Suprapubic skin (tissue), 4 donors: Measurements from ENCODE around the gene GALNT17. TPM values are rescaled to one million over a fixed set of nuclear protein-coding genes. Genes with fewer than 3 reads are reported as not detected.

Experiments used
- DNase-seq, 2 donors: peaks; one replicate each; pipeline ENCODE4 v3.0.0-alpha.2; 2019; ENCODE audit warnings: low spot score in 2 of 2
- H3K27ac ChIP-seq: fragments of 200-600 bp; sonication (generic); one replicate; pipeline ENCODE4 v1.5.1; 2019
- H3K27me3 ChIP-seq: fragments of 200-600 bp; sonication (generic); one replicate; pipeline ENCODE4 v1.5.1; 2019
- H3K36me3 ChIP-seq: fragments of 200-600 bp; sonication (generic); one replicate; pipeline ENCODE4 v1.5.1; 2019
- H3K4me1 ChIP-seq: fragments of 200-600 bp; sonication (generic); one replicate; pipeline ENCODE4 v1.5.1; 2019
- H3K4me3 ChIP-seq: fragments of 200-600 bp; sonication (generic); one replicate; pipeline ENCODE4 v1.5.1; 2019; ENCODE audit warnings: mild to moderate bottlenecking
- H3K9me3 ChIP-seq: fragments of 200-600 bp; sonication (generic); one replicate; pipeline ENCODE4 v1.5.1; 2019
- EP300 ChIP-seq: sonication (generic); formaldehyde crosslinking; IDR thresholded peaks from one replicate; pipeline ENCODE4 v1.6.1; 2017; ENCODE audit warnings: antibody characterized with exemption
- POLR2A ChIP-seq, 2 donors: fragments of 450-650 bp; IDR thresholded peaks; one replicate each; pipeline ENCODE4 v1.6.1; 2017; ENCODE audit warnings: antibody characterized with exemption in 2 of 2, mild to moderate bottlenecking in 2 of 2, moderate library complexity in 2 of 2
- POLR2AphosphoS5 ChIP-seq, 3 donors: sonication (generic); formaldehyde crosslinking; IDR thresholded peaks; one replicate each; pipeline ENCODE4 v1.6.1; 2017; ENCODE audit warnings: antibody characterized with exemption in 3 of 3
- WGBS: methylation state at CpG from one replicate; pipeline ENCODE4 v1.1.5; 2018; 5-methylcytosine and 5-hydroxymethylcytosine counted together
- total RNA-seq, 4 donors: library from RNA; depleted of rRNA; stranded (reverse); fragments of >200 nt; gene quantifications; one replicate each; pipeline ENCODE4 v1.1.0, GENCODE V29; 2016
- TF ChIP-seq, protein P1 (sequence below), 2 donors: fragments of 200-600 bp in 1 of 2; fragments of 450-650 bp in 1 of 2; sonication (generic) in 1 of 2; IDR thresholded peaks; one replicate each; pipeline ENCODE4 v1.5.1; 2016 to 2019; ENCODE audit warnings: antibody characterized with exemption in 2 of 2, mild to moderate bottlenecking in 1 of 2, moderate library complexity in 1 of 2

GALNT17 gene
- total RNA-seq, 4 donors from 2014 or later = 2.0 to 4.7 (median 2.7) TPM

DNA sequence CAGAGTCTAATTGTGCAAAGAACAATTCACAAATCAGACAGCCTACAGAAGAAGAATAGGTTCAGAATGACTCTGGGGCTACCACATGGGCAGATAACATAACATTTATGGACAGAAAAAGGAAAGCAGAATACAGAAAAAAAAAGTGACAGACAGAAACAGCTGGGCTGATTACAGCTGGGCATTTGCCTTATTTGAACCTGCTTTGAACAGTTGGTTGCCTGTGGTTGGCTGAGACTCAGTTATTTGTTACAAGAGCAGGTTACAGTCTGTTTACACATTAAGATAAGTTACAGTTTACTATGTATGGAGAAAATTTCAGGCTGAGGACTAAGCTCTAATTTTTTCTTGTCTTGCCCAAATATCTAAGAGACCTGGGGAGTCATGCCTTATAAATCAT, 327.2 kb downstream of the GALNT17 start:
- H3K4me1 ChIP-seq = no peaks in the 10 kb centered on the region
- H3K36me3 ChIP-seq = no peaks in the 10 kb centered on the region
- H3K27me3 ChIP-seq = no peaks in the 10 kb centered on the region
- no peak overlapping the region for H3K4me3 ChIP-seq
- TF ChIP-seq POLR2A (IDR thresholded peaks at IDR 0.05) (no peak), EP300 (no peak), POLR2AphosphoS5 (IDR thresholded peaks at IDR 0.05) (no peak)
- TF ChIP-seq, protein P1, sequence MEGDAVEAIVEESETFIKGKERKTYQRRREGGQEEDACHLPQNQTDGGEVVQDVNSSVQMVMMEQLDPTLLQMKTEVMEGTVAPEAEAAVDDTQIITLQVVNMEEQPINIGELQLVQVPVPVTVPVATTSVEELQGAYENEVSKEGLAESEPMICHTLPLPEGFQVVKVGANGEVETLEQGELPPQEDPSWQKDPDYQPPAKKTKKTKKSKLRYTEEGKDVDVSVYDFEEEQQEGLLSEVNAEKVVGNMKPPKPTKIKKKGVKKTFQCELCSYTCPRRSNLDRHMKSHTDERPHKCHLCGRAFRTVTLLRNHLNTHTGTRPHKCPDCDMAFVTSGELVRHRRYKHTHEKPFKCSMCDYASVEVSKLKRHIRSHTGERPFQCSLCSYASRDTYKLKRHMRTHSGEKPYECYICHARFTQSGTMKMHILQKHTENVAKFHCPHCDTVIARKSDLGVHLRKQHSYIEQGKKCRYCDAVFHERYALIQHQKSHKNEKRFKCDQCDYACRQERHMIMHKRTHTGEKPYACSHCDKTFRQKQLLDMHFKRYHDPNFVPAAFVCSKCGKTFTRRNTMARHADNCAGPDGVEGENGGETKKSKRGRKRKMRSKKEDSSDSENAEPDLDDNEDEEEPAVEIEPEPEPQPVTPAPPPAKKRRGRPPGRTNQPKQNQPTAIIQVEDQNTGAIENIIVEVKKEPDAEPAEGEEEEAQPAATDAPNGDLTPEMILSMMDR (IDR thresholded peaks at IDR 0.05) = no peak
- no peak for DNase-seq
- H3K9me3 ChIP-seq = no peaks in the 10 kb centered on the region
- no peak overlapping the region for H3K27ac ChIP-seq

- WGBS = 68% methylated on average over 9 of the region's 9 CpGs
- H3K27ac ChIP-seq = no peak overlapping the region
- H3K4me1 ChIP-seq = no peaks in the 10 kb centered on the region
- H3K27me3 ChIP-seq = no peaks in the 10 kb centered on the region
- no peak overlapping the region for H3K4me3 ChIP-seq
- DNase-seq = no peak
- H3K9me3 ChIP-seq = no peaks in the 10 kb centered on the region
- no peak for TF ChIP-seq EP300
- no peak for TF ChIP-seq POLR2AphosphoS5 (IDR thresholded peaks at IDR 0.05)
- TF ChIP-seq, protein P1 (IDR thresholded peaks at IDR 0.05) = no peak
- TF ChIP-seq POLR2A (IDR thresholded peaks at IDR 0.05) = no peak
- no peaks in the 10 kb centered on the region for H3K36me3 ChIP-seq
These were observed 329.6 kb downstream of the GALNT17 start for GRCh38 chr7:71461572-71461971.

- TF ChIP-seq POLR2AphosphoS5 (IDR thresholded peaks at IDR 0.05) = no peak
- no peak for TF ChIP-seq POLR2A (IDR thresholded peaks at IDR 0.05)
- TF ChIP-seq, protein P1 (IDR thresholded peaks at IDR 0.05) = no peak
- no peak for TF ChIP-seq EP300
- Histone ChIP-seq H3K4me1 (no peaks in the 10 kb centered on the region), H3K36me3 (no peaks in the 10 kb centered on the region), H3K27ac (no peak overlapping the region), H3K27me3 (no peaks in the 10 kb centered on the region), H3K9me3 (no peaks in the 10 kb centered on the region), H3K4me3 (no peak overlapping the region)
- 61% methylated on average over 6 of the region's 6 CpGs for WGBS
- no peak for DNase-seq
These were observed 333.8 kb downstream of the GALNT17 start for GRCh38 chr7:71465741-71466189.

- Histone ChIP-seq H3K27me3 (no peaks in the 10 kb centered on the region), H3K27ac (no peak overlapping the region), H3K9me3 (no peaks in the 10 kb centered on the region), H3K4me3 (no peak overlapping the region), H3K4me1 (no peaks in the 10 kb centered on the region), H3K36me3 (no peaks in the 10 kb centered on the region)
- WGBS = 49% methylated on average over 5 of the region's 5 CpGs
- no peak for TF ChIP-seq POLR2A (IDR thresholded peaks at IDR 0.05)
- DNase-seq = no peak
These were observed 334.7 kb downstream of the GALNT17 start for GRCh38 chr7:71466448-71467145.

GRCh38 chr7:71470326-71470725, 338.4 kb downstream of the GALNT17 start:
- H3K4me3 ChIP-seq = no peak overlapping the region
- no peaks in the 10 kb centered on the region for H3K36me3 ChIP-seq
- WGBS = 78% methylated on average over 6 of the region's 6 CpGs
- TF ChIP-seq EP300 = no peak
- TF ChIP-seq, protein P1 (IDR thresholded peaks at IDR 0.05) = no peak
- no peak for TF ChIP-seq POLR2AphosphoS5 (IDR thresholded peaks at IDR 0.05)
- no peak for TF ChIP-seq POLR2A (IDR thresholded peaks at IDR 0.05)
- no peaks in the 10 kb centered on the region for H3K27me3 ChIP-seq
- H3K4me1 ChIP-seq = no peaks in the 10 kb centered on the region
- H3K9me3 ChIP-seq = peaks cover 4% of the 10 kb centered on the region
- no peak overlapping the region for H3K27ac ChIP-seq
- no peak for DNase-seq
